Panc1 (cell line): ENCODE results near the gene STARD9.

Experiments used
- REST ChIP-seq, 2 experiments: IDR thresholded peaks; 2 replicates each; pipeline ENCODE4 v1.6.1; 2011 to 2012; ENCODE audit warnings: low read depth in 2 of 2, control low read depth in 1 of 2, low read length in 1 of 2, mild to moderate bottlenecking in 1 of 2, moderate library complexity in 1 of 2; ENCODE audit not compliant: insufficient read depth in 1 of 2
- SIN3A ChIP-seq: IDR thresholded peaks from 2 replicates; pipeline ENCODE4 v1.6.1; 2012; ENCODE audit warnings: low read depth, mild to moderate bottlenecking, low read length, moderate library complexity, borderline replicate concordance; ENCODE audit not compliant: insufficient read depth
- TCF7L2 ChIP-seq: IDR thresholded peaks from 2 replicates; pipeline ENCODE4 v1.6.1; 2011; ENCODE audit warnings: mild to moderate bottlenecking, low read depth, low read length, inconsistent platforms
- TF ChIP-seq, protein P1 (sequence below): fragments of 450-650 bp; IDR thresholded peaks from 2 replicates; pipeline ENCODE4 v1.5.1; 2017; ENCODE audit warnings: mild to moderate bottlenecking

DNA sequence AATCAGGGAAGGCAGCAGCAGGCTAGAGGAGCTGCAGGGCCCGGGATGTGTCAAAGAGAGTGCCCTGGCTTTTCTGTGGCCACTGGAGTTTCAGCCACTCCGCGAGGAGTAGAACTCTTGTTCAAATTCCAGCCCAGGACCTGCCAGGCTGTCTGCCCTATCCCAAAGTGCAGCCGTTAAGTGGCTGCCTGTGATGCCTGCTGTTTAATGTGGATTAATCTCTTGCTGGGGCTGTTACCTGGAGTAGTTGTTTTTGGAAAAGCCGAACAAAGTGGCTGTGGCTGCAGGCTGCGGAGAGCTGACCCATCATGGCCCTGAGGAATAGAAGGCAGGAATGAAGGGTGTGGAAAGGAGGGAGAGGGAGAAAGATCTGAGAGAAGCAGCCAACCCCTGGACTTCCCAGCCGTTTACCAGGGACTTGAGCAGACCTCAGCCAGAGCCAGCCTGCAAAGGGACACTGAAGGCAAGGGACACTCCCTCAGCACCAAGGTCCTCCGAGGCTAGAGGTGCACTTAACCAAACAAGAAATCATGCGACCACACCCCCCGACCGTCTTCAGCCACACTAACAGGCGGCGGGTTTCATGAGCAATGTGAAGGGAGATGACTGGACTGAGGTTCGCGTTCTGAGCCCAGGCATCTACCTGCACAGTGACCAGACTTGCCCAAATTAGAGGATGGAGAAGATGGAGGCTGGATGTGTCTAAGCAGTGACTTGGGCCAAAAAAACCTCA is 156.9 kb downstream of the STARD9 start:
- TF ChIP-seq, protein P1, sequence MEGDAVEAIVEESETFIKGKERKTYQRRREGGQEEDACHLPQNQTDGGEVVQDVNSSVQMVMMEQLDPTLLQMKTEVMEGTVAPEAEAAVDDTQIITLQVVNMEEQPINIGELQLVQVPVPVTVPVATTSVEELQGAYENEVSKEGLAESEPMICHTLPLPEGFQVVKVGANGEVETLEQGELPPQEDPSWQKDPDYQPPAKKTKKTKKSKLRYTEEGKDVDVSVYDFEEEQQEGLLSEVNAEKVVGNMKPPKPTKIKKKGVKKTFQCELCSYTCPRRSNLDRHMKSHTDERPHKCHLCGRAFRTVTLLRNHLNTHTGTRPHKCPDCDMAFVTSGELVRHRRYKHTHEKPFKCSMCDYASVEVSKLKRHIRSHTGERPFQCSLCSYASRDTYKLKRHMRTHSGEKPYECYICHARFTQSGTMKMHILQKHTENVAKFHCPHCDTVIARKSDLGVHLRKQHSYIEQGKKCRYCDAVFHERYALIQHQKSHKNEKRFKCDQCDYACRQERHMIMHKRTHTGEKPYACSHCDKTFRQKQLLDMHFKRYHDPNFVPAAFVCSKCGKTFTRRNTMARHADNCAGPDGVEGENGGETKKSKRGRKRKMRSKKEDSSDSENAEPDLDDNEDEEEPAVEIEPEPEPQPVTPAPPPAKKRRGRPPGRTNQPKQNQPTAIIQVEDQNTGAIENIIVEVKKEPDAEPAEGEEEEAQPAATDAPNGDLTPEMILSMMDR, result no peak
- TF ChIP-seq SIN3A, result no peak
- no peak for TF ChIP-seq TCF7L2
- no peak for TF ChIP-seq REST (IDR thresholded peaks at IDR 0.05; ENCODE audit: insufficient read depth in 1 of 2, low read depth in 2 of 2, low read length in 1 of 2)
